ENCODE data around the gene MIS12.

MIS12 gene

GRCh38 chr17:5499476-5500231, 13.3 kb downstream of the MIS12 start:
- in situ Hi-C loops (cut with MboI; ENCODE audit: low sequenced_read_pairs), result no loop called here

- in situ Hi-C loops (cut with MboI; ENCODE audit: low sequenced_read_pairs), result no loop called here
Measured at GRCh38 chr17:5500247-5500588, 13.9 kb downstream of the MIS12 start.

- in situ Hi-C loops (cut with MboI; ENCODE audit: low sequenced_read_pairs), result no loop called here
Measured at GRCh38 chr17:5500589-5501391, 14.4 kb downstream of the MIS12 start.

GRCh38 chr17:5501685-5502084, 15.3 kb downstream of the MIS12 start:
- in situ Hi-C loops (cut with MboI; ENCODE audit: low sequenced_read_pairs), result no loop called here

- in situ Hi-C loops (cut with MboI; ENCODE audit: low sequenced_read_pairs), result no loop called here
Measured at GRCh38 chr17:5502552-5502951, 16.2 kb downstream of the MIS12 start.

- in situ Hi-C loops (cut with MboI; ENCODE audit: low sequenced_read_pairs), result no loop called here
Measured at GRCh38 chr17:5506307-5506706, 19.9 kb downstream of the MIS12 start.

- in situ Hi-C loops (cut with MboI; ENCODE audit: low sequenced_read_pairs), result no loop called here
Measured at GRCh38 chr17:5508810-5509209, 22.4 kb downstream of the MIS12 start.

GRCh38 chr17:5509482-5509881, 23.1 kb downstream of the MIS12 start:
- in situ Hi-C loops (cut with MboI; ENCODE audit: low sequenced_read_pairs), result no loop called here

GRCh38 chr17:5510771-5511170, 24.4 kb downstream of the MIS12 start:
- in situ Hi-C loops (cut with MboI; ENCODE audit: low sequenced_read_pairs), result no loop called here

GRCh38 chr17:5511401-5512225, 25.2 kb downstream of the MIS12 start:
- in situ Hi-C loops (cut with MboI; ENCODE audit: low sequenced_read_pairs), result no loop called here

GRCh38 chr17:5513628-5514027, 27.3 kb downstream of the MIS12 start:
- in situ Hi-C loops (cut with MboI; ENCODE audit: low sequenced_read_pairs), result no loop called here

GRCh38 chr17:5514976-5515375, 28.6 kb downstream of the MIS12 start:
- in situ Hi-C loops (cut with MboI; ENCODE audit: low sequenced_read_pairs), result no loop called here

GRCh38 chr17:5516060-5516792, 29.9 kb downstream of the MIS12 start:
- in situ Hi-C loops (cut with MboI; ENCODE audit: low sequenced_read_pairs), result no loop called here

- in situ Hi-C loops (cut with MboI; ENCODE audit: low sequenced_read_pairs), result no loop called here
Measured at GRCh38 chr17:5522476-5522875, 36.1 kb downstream of the MIS12 start.

GRCh38 chr17:5523249-5523648, 36.9 kb downstream of the MIS12 start:
- in situ Hi-C loops (cut with MboI; ENCODE audit: low sequenced_read_pairs), result no loop called here

- in situ Hi-C loops (cut with MboI; ENCODE audit: low sequenced_read_pairs), result no loop called here
Measured at GRCh38 chr17:5526821-5527598, 40.6 kb downstream of the MIS12 start.

- in situ Hi-C loops (cut with MboI; ENCODE audit: low sequenced_read_pairs), result no loop called here
Measured at GRCh38 chr17:5527601-5528250, 41.4 kb downstream of the MIS12 start.

GRCh38 chr17:5530265-5531084, 44.1 kb downstream of the MIS12 start:
- in situ Hi-C loops (cut with MboI; ENCODE audit: low sequenced_read_pairs), result no loop called here

- in situ Hi-C loops (cut with MboI; ENCODE audit: low sequenced_read_pairs), result no loop called here
Measured at GRCh38 chr17:5531085-5531418, 44.7 kb downstream of the MIS12 start.

All from hTERT RPE-1 (cell line).